Rectal smooth muscle tissue (tissue), 1 donor: ENCODE measurements around the gene GSG1L.

Source experiments
- H3K27ac ChIP-seq: one replicate; pipeline ENCODE4 v1.7.0; 2013; ENCODE audit warnings: low read depth, low read length, inconsistent platforms
- H3K27me3 ChIP-seq: one replicate; pipeline ENCODE4 v1.7.0; 2013; ENCODE audit warnings: low read length; ENCODE audit not compliant: control insufficient read depth, insufficient read depth
- H3K36me3 ChIP-seq: one replicate; pipeline ENCODE4 v1.7.0; 2013; ENCODE audit warnings: low read length; ENCODE audit not compliant: control insufficient read depth, insufficient read depth
- H3K4me1 ChIP-seq: one replicate; pipeline ENCODE4 v1.7.0; 2013; ENCODE audit warnings: low read length; ENCODE audit not compliant: control insufficient read depth, insufficient read depth
- H3K4me3 ChIP-seq: one replicate; pipeline ENCODE4 v1.7.0; 2013; ENCODE audit warnings: low read length
- H3K9ac ChIP-seq: one replicate; pipeline ENCODE4 v1.7.0; 2013; ENCODE audit warnings: low read length

Gene GSG1L

DNA sequence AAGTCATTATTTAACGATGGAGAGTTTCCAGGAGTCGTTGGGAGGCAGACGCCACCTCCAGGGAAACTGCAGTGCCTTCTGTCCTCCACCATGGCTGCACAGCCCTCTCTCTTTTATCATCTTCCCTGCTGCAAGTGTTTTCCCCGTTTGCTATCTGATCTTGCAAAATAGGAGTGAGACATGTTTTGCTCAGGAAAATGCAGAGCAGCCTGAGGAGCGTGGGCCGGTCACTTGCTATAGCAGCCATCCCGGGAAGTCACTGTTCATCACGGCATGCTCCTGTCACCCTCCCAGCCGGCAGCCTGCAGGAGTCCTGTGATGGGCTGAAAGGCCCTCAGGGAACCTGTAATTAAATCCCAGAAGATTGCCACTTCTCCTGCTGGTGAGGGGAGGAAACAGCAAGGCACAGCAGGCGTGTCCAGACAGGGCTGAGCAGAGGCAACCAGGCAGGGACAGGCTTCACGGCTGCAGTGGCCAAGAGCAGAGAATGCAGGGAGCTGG lies 143.1 kb downstream of the GSG1L start:
- Histone ChIP-seq H3K27me3 (no peaks in the 10 kb centered on the region), H3K4me1 (no peaks in the 10 kb centered on the region), H3K9ac (no peak overlapping the region), H3K4me3 (no peak overlapping the region), H3K27ac (no peak overlapping the region), H3K36me3 (no peaks in the 10 kb centered on the region)

- H3K9ac ChIP-seq: no peak overlapping the region
- H3K36me3 ChIP-seq: no peaks in the 10 kb centered on the region
- no peaks in the 10 kb centered on the region for H3K27me3 ChIP-seq
- no peaks in the 10 kb centered on the region for H3K4me1 ChIP-seq
- no peak overlapping the region for H3K27ac ChIP-seq
- H3K4me3 ChIP-seq: no peak overlapping the region
Observed at GRCh38 chr16:27918755-27919154, 144.8 kb downstream of the GSG1L start.

DNA sequence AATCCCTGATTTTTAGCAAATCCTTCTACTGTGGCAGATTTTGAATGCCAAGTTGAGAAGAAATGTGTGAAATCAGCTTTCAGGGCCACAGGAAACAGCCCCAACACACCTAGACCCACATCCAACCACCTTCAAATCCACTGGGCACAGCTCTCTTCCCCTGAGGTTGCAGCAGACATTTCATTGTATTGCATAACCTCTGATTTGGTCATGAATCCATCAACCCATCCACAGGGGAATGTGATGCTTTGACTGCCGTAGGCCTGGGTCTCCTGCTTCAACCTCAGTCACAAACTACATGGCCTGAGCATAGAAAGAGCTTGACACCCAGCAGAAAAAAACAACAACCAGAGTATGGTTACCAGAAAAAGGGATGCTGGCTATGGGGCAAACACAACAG lies 145.6 kb downstream of the GSG1L start:
- no peaks in the 10 kb centered on the region for H3K36me3 ChIP-seq
- H3K4me1 ChIP-seq: no peaks in the 10 kb centered on the region
- no peak overlapping the region for H3K4me3 ChIP-seq
- no peaks in the 10 kb centered on the region for H3K27me3 ChIP-seq
- H3K27ac ChIP-seq: no peak overlapping the region
- no peak overlapping the region for H3K9ac ChIP-seq

DNA sequence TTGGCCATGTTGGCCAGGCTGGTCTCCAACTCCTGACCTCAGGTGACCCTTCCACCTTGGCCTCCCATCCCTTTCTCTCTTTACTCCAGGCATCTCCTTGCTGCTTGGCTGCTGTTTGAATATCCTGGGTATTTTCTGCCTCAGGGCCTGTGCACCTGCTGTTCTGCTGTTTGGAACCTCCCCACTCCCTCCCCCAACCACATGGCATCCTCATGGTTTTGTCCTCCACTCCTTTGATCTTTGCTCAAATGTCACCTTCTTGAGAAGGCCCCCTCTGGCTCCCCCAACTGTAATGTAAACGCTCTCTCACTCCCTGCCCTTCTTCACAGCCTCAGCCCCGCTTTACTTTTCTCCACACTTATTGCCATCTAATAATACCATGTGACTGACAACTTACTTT lies 152.0 kb downstream of the GSG1L start:
- H3K27me3 ChIP-seq: no peaks in the 10 kb centered on the region
- no peaks in the 10 kb centered on the region for H3K36me3 ChIP-seq
- no peak overlapping the region for H3K4me3 ChIP-seq
- no peak overlapping the region for H3K27ac ChIP-seq
- no peaks in the 10 kb centered on the region for H3K4me1 ChIP-seq
- no peak overlapping the region for H3K9ac ChIP-seq

DNA sequence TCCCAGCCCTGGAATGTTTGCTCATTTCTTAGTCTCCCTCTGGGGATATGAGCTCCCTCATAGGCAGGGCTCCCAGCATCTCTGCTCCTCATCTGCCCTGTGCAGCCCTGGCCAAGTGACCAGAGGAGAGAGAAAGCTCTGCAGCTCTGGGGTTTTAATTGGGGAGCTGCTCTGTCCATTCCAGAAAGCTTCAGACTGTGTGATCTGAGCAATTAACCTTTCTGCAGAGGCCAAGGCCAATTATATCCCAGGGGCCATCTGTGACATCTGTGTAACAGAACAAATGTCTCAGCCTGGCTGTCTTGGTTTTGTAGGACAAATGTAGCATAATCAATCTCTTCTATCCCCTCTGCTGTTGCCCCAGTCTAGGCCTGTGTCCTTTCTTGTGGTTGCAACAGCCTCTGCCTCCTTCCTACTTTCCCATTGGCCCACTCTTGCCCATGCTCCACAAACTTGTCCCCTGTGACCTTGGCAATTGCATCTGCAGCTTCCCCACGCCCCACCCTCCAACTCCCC lies 156.0 kb downstream of the GSG1L start:
- Histone ChIP-seq H3K9ac (no peak overlapping the region), H3K27ac (no peak overlapping the region), H3K27me3 (no peaks in the 10 kb centered on the region), H3K4me1 (no peaks in the 10 kb centered on the region), H3K4me3 (no peak overlapping the region), H3K36me3 (no peaks in the 10 kb centered on the region)

DNA sequence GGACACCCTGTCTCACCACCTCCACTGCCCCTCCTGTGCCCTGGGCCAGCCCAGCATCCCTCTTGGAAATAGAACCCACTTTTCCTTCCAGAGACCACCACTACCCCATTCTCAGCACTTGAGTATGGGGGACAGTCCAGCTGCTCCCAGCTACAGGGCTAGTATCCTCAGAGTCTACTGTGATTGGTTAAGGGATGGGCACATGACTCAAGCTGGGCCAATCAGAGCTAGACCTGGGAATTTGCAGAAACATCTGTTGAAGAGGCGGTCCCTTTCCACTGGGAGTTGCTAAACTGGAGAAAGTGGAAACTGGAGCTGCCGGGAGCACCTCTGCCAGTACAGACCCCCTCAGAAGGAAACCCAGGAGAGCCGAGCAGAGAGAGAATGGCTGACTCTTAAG lies 156.6 kb downstream of the GSG1L start:
- Histone ChIP-seq H3K27ac (no peak overlapping the region), H3K4me3 (no peak overlapping the region), H3K36me3 (no peaks in the 10 kb centered on the region), H3K27me3 (no peaks in the 10 kb centered on the region), H3K9ac (no peak overlapping the region), H3K4me1 (no peaks in the 10 kb centered on the region)

DNA sequence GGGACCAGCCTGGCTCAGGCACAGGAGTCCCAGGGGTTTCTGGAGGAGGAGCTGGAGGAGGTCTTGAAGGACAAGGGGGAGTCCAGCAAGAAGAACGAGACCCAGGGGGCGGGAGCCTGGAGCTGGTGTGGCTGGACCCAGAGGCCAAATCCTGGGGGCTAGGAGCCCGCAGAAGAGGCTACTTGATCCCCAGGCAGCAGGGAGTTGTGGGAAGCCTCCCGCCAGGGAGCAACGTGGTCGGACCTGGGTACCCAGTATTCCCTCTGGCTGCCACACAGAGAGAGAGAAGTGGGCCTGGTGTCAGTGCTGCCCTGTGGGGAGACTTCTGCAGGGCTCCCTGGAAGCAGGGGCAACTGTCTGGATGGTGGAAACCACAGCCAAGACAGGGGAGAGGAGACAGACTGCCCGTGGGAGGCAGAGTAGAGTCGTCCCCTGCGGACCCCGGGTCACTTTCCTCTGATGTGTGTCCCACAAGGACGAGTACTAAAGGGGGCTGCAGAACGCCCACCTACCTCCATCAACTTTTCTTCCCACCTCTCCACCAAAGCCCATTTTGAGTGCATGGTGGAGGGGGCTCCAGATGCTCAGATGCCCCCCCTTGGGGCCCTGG lies 160.4 kb downstream of the GSG1L start:
- H3K27ac ChIP-seq: no peak overlapping the region
- H3K27me3 ChIP-seq: no peaks in the 10 kb centered on the region
- no peak overlapping the region for H3K4me3 ChIP-seq
- H3K4me1 ChIP-seq: no peaks in the 10 kb centered on the region
- no peak overlapping the region for H3K9ac ChIP-seq
- H3K36me3 ChIP-seq: no peaks in the 10 kb centered on the region

DNA sequence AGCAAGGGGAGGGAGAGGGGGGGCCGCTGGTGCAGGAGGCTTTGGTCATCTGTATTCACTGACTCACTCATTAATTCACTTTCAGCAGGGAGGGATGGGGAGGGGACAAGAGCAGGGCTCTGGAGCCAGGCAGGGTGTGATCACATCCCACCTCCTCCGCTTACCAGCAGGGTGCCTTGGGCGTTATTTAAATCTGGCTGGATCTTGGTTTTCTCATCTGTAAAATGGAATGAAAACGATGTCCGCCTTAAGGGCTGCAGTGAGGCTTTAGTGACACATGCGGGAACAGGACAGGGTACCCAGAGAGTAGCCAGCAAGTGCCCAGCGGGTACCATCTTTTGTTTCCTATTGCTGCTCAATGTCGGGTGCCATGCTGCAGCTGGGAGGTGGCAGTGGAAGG lies 161.0 kb downstream of the GSG1L start:
- H3K4me1 ChIP-seq: no peaks in the 10 kb centered on the region
- H3K27me3 ChIP-seq: no peaks in the 10 kb centered on the region

GRCh38 chr16:27901956-27902355 lies 161.6 kb downstream of the GSG1L start:
- Histone ChIP-seq H3K4me3 (no peak overlapping the region), H3K9ac (no peak overlapping the region), H3K4me1 (no peaks in the 10 kb centered on the region), H3K27ac (no peak overlapping the region), H3K27me3 (no peaks in the 10 kb centered on the region), H3K36me3 (no peaks in the 10 kb centered on the region)

More for the DNA sequence above, 161.0 kb downstream of the GSG1L start:
- Histone ChIP-seq H3K9ac (no peak overlapping the region), H3K4me3 (no peak overlapping the region), H3K36me3 (no peaks in the 10 kb centered on the region), H3K27ac (no peak overlapping the region)

DNA sequence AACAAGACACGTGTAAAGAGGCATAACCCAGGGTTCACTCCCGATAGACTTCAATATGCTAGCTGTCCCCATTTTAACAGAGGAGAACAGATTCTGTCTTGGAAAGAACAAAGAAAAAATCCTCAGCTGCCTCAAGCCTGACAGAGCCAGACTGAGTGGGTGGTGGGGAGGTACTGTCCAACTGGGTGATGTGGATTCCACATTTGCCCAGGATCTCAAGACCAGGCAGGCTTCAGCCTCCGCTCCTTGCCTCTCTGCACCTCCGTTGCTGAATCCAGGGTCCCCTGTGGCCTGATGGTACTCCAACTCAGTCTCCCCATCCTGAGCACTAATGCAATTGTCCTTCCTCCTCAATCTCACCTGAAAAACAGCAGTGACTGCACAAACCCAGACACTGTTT lies 163.8 kb downstream of the GSG1L start:
- H3K36me3 ChIP-seq: no peaks in the 10 kb centered on the region
- no peak overlapping the region for H3K27ac ChIP-seq
- no peak overlapping the region for H3K9ac ChIP-seq
- H3K4me3 ChIP-seq: no peak overlapping the region
- H3K4me1 ChIP-seq: no peaks in the 10 kb centered on the region
- H3K27me3 ChIP-seq: no peaks in the 10 kb centered on the region

DNA sequence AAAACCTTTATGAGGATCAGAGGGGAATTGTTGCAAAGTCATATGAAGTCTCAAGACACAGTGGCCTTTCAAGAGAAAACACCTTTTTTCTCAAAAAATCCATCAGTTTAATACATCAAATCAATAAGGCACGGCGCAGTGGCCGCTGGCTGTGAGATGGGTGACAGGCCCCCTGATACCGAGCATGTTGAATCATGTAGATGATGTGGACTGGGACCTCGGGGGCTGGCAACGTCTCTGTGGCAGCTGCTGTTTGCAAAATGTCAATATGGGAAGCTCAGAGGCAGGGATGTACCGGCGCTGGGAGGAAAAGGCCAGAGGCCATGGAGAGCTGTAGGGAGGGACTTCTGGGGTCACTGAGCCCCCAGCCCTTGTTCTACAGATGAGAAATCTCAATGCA lies 169.1 kb downstream of the GSG1L start:
- Histone ChIP-seq H3K36me3 (no peaks in the 10 kb centered on the region), H3K27ac (no peak overlapping the region), H3K4me1 (no peaks in the 10 kb centered on the region), H3K9ac (no peak overlapping the region), H3K4me3 (no peak overlapping the region), H3K27me3 (no peaks in the 10 kb centered on the region)

- Histone ChIP-seq H3K4me3 (no peak overlapping the region), H3K36me3 (no peaks in the 10 kb centered on the region), H3K9ac (no peak overlapping the region), H3K27ac (no peak overlapping the region), H3K27me3 (no peaks in the 10 kb centered on the region), H3K4me1 (no peaks in the 10 kb centered on the region)
Observed at GRCh38 chr16:27892879-27893278, 170.6 kb downstream of the GSG1L start.

GRCh38 chr16:27890866-27891265 lies 172.6 kb downstream of the GSG1L start:
- no peaks in the 10 kb centered on the region for H3K27me3 ChIP-seq

More at GRCh38 chr16:27890866-27891265, 172.6 kb downstream of the GSG1L start:
- Histone ChIP-seq H3K4me1 (no peaks in the 10 kb centered on the region), H3K36me3 (no peaks in the 10 kb centered on the region), H3K9ac (no peak overlapping the region), H3K27ac (no peak overlapping the region), H3K4me3 (no peak overlapping the region)
